Measurements from ENCODE around the gene RREB1.

RREB1 gene

DNA sequence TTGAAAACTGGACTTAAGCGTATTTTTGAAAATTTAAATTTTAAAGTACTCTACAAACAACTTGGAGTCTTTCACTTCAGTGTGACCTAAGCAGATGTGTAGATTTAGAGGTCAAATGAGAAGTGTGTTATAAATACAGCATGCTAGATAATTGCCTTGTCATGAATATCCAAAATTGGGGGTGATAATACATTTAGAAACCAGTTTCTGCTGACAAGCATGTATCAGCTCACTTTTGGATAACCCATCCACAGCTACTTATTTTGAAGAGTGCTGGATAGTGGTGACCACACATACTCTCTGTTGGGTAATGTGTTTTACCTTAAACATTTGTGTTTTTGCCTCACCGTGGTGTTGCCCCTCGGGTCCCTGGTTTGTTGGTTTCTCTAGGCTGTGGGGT, 14.9 kb downstream of the RREB1 start (continued):
- TF ChIP-seq ZNF600 (tag by site-specific recombination; IDR thresholded peaks at IDR 0.05) (no peak), ZNF239 (tag by site-specific recombination; IDR thresholded peaks at IDR 0.05) (no peak)

DNA sequence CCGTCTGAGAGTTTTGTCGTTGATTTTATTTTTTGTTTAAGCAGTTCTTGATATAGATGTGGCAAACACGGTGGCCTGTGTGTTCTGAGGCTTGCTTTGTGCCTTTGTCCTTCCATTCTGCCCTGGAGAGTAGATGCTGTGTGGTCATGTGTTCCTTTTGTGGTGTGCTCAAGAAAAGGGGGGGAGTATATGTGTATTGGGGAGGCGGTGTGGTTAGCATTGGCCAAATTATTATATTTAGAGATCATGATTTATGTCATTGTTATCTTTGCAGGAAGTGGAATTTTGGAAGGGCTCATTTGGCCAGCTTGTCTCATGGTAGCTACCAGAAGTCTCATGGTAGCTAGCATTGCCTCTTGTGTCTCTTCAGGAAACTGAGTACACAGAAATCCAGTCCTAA, 16.4 kb downstream of the RREB1 start:
- POLR2A ChIA-PET, result interaction anchor here (1.1 kb wide), 1 partner anchor 10 kb away, joined by 3 read pairs; no protein-coding TSS in a partner anchor
- Histone ChIP-seq H3K4me3 (ENCODE audit: low read depth, low read length) (no peak overlapping the region), H3K9me3 (ENCODE audit: control insufficient read depth, insufficient read depth, low read depth, low read length) (no peaks in the 10 kb centered on the region), H3K4me1 (ENCODE audit: control insufficient read depth, insufficient read depth, low read length) (no peaks in the 10 kb centered on the region), H3K27ac (ENCODE audit: extremely low read depth, low read depth, low read length) (no peak overlapping the region), H3K36me3 (ENCODE audit: control insufficient read depth in 2 of 2, insufficient read depth in 1 of 2, low read length in 2 of 2) (peaks cover 3 to 5% of the 10 kb centered on the region in 2 experiments; a peak in 2 of 3 replicates)
- TF ChIP-seq ZNF449 (tag by site-specific recombination; IDR thresholded peaks at IDR 0.05) (no peak), ZNF391 (tag by site-specific recombination; IDR thresholded peaks at IDR 0.05; ENCODE audit: borderline replicate concordance, low read depth) (no peak), ZNF2 (tag by site-specific recombination; IDR thresholded peaks at IDR 0.05) (no peak), ZSCAN23 (tag by site-specific recombination; IDR thresholded peaks at IDR 0.05) (no peak), ZNF530 (tag by site-specific recombination; IDR thresholded peaks at IDR 0.05; ENCODE audit: low read depth) (no peak), OSR2 (tag by site-specific recombination; IDR thresholded peaks at IDR 0.05) (no peak), ZNF16 (tag by site-specific recombination; IDR thresholded peaks at IDR 0.05; ENCODE audit: low read depth) (no peak), ZNF311 (tag by site-specific recombination; IDR thresholded peaks at IDR 0.05; ENCODE audit: borderline replicate concordance) (no peak), ZNF585B (tag by site-specific recombination; IDR thresholded peaks at IDR 0.05) (no peak), KLF7 (tag by site-specific recombination; IDR thresholded peaks at IDR 0.05; ENCODE audit: borderline replicate concordance) (no peak), ZBTB20 (tag by site-specific recombination; IDR thresholded peaks at IDR 0.05) (no peak), ZNF335 (tag by site-specific recombination; conservative IDR thresholded peaks at IDR 0.05) (no peak), BCL11B (tag by site-specific recombination; IDR thresholded peaks at IDR 0.05; ENCODE audit: low read depth) (no peak), ZSCAN4 (tag by site-specific recombination; IDR thresholded peaks at IDR 0.05) (no peak)
- TF ChIP-seq, protein P1, sequence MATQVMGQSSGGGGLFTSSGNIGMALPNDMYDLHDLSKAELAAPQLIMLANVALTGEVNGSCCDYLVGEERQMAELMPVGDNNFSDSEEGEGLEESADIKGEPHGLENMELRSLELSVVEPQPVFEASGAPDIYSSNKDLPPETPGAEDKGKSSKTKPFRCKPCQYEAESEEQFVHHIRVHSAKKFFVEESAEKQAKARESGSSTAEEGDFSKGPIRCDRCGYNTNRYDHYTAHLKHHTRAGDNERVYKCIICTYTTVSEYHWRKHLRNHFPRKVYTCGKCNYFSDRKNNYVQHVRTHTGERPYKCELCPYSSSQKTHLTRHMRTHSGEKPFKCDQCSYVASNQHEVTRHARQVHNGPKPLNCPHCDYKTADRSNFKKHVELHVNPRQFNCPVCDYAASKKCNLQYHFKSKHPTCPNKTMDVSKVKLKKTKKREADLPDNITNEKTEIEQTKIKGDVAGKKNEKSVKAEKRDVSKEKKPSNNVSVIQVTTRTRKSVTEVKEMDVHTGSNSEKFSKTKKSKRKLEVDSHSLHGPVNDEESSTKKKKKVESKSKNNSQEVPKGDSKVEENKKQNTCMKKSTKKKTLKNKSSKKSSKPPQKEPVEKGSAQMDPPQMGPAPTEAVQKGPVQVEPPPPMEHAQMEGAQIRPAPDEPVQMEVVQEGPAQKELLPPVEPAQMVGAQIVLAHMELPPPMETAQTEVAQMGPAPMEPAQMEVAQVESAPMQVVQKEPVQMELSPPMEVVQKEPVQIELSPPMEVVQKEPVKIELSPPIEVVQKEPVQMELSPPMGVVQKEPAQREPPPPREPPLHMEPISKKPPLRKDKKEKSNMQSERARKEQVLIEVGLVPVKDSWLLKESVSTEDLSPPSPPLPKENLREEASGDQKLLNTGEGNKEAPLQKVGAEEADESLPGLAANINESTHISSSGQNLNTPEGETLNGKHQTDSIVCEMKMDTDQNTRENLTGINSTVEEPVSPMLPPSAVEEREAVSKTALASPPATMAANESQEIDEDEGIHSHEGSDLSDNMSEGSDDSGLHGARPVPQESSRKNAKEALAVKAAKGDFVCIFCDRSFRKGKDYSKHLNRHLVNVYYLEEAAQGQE (tag by site-specific recombination; IDR thresholded peaks at IDR 0.05), result no peak
- TF ChIP-seq, protein P2, sequence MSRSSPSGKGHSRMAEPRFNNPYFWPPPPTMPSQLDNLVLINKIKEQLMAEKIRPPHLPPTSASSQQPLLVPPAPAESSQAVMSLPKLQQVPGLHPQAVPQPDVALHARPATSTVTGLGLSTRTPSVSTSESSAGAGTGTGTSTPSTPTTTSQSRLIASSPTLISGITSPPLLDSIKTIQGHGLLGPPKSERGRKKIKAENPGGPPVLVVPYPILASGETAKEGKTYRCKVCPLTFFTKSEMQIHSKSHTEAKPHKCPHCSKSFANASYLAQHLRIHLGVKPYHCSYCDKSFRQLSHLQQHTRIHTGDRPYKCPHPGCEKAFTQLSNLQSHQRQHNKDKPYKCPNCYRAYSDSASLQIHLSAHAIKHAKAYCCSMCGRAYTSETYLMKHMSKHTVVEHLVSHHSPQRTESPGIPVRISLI (tag by site-specific recombination; IDR thresholded peaks at IDR 0.05), result no peak
- CTCF ChIA-PET, result interaction anchor here (0.9 kb wide), 1 partner anchor 448 kb away, joined by 3 read pairs; no protein-coding TSS in a partner anchor
